NCI-H524 (cell line): ENCODE data around the gene C11orf68.

Experiments used
- DNase-seq, 2 experiments: peaks; one replicate each; lab custom pipeline; 2025; lab: John Stamatoyannopoulos, UW

The C11orf68 gene

GRCh38 chr11:65915101-65915820 is 3.6 kb downstream of the C11orf68 start:
- peak; percentile 29 to 69 for DNase-seq

- no peak for DNase-seq
Measured at GRCh38 chr11:65912845-65913244, 6.0 kb downstream of the C11orf68 start.

- DNase-seq: peak; percentile 45 to 57
Measured at GRCh38 chr11:65911682-65912568, 6.9 kb downstream of the C11orf68 start.

- DNase-seq: no peak
Measured at GRCh38 chr11:65907878-65908277, 11.0 kb downstream of the C11orf68 start.

- peak in 1 of 2 experiments; percentile 28 for DNase-seq
Measured at GRCh38 chr11:65906602-65907001, 12.3 kb downstream of the C11orf68 start.

GRCh38 chr11:65903715-65904114 is 15.1 kb downstream of the C11orf68 start:
- DNase-seq: no peak

GRCh38 chr11:65903068-65903481 is 15.8 kb downstream of the C11orf68 start:
- no peak for DNase-seq

GRCh38 chr11:65900899-65901180 is 18.0 kb downstream of the C11orf68 start:
- DNase-seq: no peak

- DNase-seq: peak in 1 of 2 experiments; percentile 33
Measured at GRCh38 chr11:65900125-65900898, 18.6 kb downstream of the C11orf68 start, which contains the start of gene FOSL1. TSS of gene FOSL1 (minus strand) at chr11:65900388. CDS start at chr11:65900339, 49 bp downstream.

- no peak for DNase-seq
Measured at GRCh38 chr11:65899356-65900124, 19.3 kb downstream of the C11orf68 start.

- no peak for DNase-seq
Measured at GRCh38 chr11:65898656-65899355, 20.1 kb downstream of the C11orf68 start.

GRCh38 chr11:65897020-65897471 is 21.8 kb downstream of the C11orf68 start:
- no peak for DNase-seq

- DNase-seq: no peak
Measured at GRCh38 chr11:65896034-65896999, 22.5 kb downstream of the C11orf68 start.

GRCh38 chr11:65895482-65895981 is 23.3 kb downstream of the C11orf68 start:
- no peak for DNase-seq

- no peak for DNase-seq
Measured at GRCh38 chr11:65894034-65894591, 24.7 kb downstream of the C11orf68 start.

- DNase-seq: peak in 1 of 2 experiments; percentile 33
Measured at GRCh38 chr11:65892661-65893317, 26.1 kb downstream of the C11orf68 start.

- DNase-seq: peak in 1 of 2 experiments; percentile 40
Measured at GRCh38 chr11:65892137-65892540, 26.7 kb downstream of the C11orf68 start.
